ENCODE measurements around the gene TBX10.

- TF ChIP-seq CTCF (IDR thresholded peaks at IDR 0.05) (no peak), FOSL2 (IDR thresholded peaks at IDR 0.05; ENCODE audit: borderline replicate concordance, low read depth) (no peak), POLR2AphosphoS5 (IDR thresholded peaks at IDR 0.05; ENCODE audit: low read depth, low read length) (no peak), TEAD4 (IDR thresholded peaks at IDR 0.05; ENCODE audit: borderline replicate concordance, insufficient read depth) (no peak), USF2 (IDR thresholded peaks at IDR 0.05; ENCODE audit: borderline replicate concordance, low read depth, low read length) (no peak)
Observed at GRCh38 chr11:67666303-67666645, 26.7 kb upstream of the TBX10 start.
